Stromal cell of bone marrow (primary cell): ENCODE data around the gene EML5.

ENCODE experiments used
- DNase-seq: peaks from one replicate; pipeline ENCODE4 v3.0.0-alpha.2; 2012; ENCODE audit warnings: low read depth

Gene EML5

DNA sequence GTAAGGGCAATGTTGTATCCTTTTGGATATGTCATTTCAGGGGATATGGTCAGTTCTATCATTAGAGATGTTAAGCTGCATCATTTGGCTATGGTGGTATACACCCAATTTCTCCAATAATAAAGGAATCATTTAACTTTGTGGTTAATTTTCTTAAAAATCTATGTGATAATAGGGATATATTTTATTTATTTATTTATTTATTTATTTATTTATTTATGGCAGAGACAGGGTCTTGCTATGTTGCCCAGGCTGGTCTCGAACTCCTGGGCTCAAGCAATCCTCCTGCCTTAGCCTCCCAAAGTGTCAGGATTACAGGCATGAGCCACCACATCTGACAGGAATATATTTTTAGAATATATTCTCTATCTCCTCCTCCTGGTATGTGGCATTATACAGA, 85.7 kb downstream of the EML5 start:
- no peak for DNase-seq

DNA sequence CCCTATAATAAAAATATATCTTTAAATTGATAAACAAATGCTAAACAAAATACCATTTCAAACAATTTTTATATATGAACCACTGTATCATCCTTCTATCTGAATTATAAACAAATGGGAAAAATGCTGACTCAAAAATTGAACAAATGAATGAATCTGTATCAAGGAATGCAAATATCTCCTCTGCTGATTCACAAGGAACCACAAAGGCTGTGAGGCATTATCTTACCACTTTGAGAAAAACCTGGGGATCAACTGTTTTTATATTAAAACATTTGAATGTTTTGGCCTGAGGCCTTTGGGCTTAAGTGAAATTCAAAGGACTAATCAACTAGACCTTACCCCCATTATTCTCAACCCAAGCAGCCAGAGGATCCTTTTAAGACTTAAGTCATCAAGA, 86.3 kb downstream of the EML5 start:
- DNase-seq, result peak; percentile 1

GRCh38 chr14:88698651-88699050, 94.1 kb downstream of the EML5 start:
- DNase-seq, result no peak

DNA sequence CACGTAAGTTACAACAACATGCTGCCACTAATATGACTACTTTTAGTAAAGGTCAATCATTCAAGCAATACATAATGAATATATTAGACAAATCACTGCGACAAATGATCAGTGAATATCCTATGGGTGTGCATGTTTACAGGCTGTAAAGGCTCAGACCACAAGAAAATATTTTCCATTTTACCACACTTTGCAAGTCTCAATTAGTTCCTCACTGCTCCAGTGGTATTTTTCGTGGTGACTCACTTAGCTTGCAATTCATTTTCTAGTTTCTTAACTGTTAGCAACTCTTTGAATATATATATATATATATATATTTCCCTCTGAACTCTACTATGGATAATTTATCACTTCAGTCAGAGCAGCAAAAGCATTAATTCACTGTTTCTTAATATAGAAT, 96.9 kb downstream of the EML5 start:
- no peak for DNase-seq

- DNase-seq, result no peak
These were observed 104.4 kb downstream of the EML5 start for GRCh38 chr14:88688386-88688785.

GRCh38 chr14:88683119-88683518, 109.6 kb downstream of the EML5 start:
- no peak for DNase-seq

- DNase-seq, result no peak
These were observed 110.1 kb downstream of the EML5 start for GRCh38 chr14:88682495-88683114.

- no peak for DNase-seq
These were observed 110.8 kb downstream of the EML5 start for GRCh38 chr14:88681755-88682494.

DNA sequence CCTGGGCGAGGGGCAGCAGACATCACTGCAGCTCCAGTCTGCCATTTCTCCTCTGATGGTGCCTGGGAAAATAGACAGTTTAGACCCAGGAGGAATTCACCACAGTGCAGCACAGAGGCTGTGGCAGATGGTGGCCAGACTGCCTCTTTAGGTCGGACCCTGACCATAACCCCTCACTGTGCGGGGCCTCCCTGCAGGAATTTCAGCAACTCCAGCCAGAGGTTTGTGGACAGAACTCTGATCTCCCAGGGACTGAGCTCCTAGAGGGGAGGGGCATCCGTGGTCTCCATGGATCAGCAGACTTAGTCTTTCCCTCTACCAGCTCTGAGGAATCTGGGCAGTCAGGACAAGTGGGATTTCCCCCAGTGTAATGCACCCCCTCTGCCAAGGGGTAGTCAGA, 123.4 kb downstream of the EML5 start:
- DNase-seq, result no peak

DNA sequence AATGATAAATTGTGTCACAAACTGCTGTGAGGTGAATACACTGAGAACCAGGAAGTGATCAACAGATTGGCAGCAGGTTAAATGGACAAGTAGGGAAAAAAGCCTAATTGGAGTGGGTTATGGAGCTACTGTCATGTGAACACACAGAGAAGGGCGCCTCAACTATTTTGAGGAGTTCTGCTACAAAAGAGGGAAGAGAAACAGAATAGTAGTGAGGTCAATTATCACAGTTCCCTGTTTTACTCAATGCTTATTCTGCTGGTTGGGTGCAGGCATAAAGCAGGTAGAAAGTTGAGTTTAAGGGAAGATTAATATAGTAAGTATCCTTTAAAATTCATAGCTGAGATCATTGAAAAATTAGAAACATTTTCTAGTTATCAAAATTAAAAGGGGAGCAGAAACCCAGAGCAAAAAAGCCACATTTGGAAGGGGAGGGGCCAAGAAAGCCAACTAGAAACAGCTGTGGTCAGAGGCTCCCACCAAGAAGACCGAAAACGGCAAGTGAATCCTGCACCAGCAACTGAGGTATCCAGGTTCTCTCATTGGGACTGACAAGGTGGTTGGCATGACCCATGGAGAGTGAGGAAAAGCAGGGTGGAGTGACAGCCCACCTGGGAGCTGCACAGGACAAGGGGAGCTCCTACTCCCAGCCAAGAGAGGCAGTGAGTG, 124.2 kb downstream of the EML5 start:
- no peak for DNase-seq

GRCh38 chr14:88667555-88668273, 125.0 kb downstream of the EML5 start:
- DNase-seq, result peak; percentile 64

DNA sequence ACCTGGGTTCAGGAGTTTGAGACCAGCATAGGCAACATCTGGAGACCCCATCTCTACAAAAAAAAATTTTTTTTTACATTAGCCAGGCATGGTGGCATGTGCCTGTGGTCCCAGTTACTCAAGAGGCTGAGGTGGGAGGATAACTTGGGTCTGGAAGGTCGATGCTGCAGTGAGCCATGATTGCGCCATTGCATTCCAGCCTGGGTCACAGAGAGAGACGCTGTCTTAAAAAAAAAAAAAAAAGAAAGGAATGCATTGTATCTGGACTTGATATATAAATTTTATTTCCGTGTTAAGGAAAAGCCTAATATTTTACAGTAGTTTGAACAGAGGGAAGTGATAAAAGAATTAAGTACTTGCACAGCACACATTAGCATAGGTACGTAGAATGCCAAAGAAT, 132.7 kb downstream of the EML5 start:
- no peak for DNase-seq

DNA sequence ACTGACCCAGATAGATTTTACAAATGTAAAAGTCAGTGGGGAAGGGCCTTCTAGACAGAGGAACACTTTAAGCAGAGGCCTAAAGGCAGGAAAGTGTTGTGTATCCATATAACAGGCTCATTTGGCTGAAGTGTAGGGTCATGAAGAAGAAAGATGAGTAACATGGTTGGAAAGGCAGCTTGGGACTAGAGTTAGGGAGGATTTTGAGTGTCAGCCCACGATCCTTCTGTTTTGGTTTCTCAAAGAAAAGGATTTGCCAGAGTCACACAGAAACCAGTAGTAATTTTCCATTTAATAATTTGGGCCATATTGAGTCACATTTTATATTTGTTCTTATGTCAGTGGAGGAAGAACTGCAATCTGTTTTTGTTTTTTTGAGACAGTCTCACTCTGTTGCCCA, 153.5 kb downstream of the EML5 start:
- peak; percentile 6 for DNase-seq

GRCh38 chr14:88632512-88632911, 160.2 kb downstream of the EML5 start:
- DNase-seq, result no peak

- no peak for DNase-seq
These were observed 161.7 kb downstream of the EML5 start for GRCh38 chr14:88631091-88631490.

GRCh38 chr14:88630565-88630964, 162.2 kb downstream of the EML5 start:
- peak; percentile 57 for DNase-seq

GRCh38 chr14:88628462-88628861, 164.3 kb downstream of the EML5 start:
- DNase-seq, result no peak

- no peak for DNase-seq
These were observed 164.7 kb downstream of the EML5 start for GRCh38 chr14:88628033-88628432.

- DNase-seq, result no peak
These were observed 167.1 kb downstream of the EML5 start for GRCh38 chr14:88625671-88626070.

GRCh38 chr14:88621100-88621499, 171.7 kb downstream of the EML5 start:
- DNase-seq, result no peak

- no peak for DNase-seq
These were observed 174.3 kb downstream of the EML5 start for GRCh38 chr14:88618476-88618875.

- DNase-seq, result no peak
These were observed 175.3 kb downstream of the EML5 start for GRCh38 chr14:88617479-88617878.

DNA sequence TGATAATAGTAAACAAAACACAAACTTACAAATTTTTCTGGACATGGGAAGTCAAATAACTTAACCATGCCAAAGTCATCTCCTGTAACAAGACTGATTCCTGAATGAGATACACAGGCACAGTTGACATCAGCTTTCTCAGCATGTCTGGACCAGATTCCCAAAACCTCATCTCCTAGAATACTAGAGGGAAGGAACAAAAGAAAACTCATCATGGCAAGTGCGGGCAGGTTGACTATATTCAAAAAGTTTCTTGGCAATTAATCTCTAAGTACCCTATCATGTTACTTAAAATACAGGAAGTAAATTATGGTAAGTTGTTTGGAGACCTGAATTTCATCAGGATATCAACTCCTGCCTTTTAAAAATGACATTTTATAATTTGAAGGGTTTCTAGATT, 176.1 kb downstream of the EML5 start:
- no peak for DNase-seq
